ENCODE data around the gene ANKRD28.

- TF ChIP-seq CTCF (IDR thresholded peaks at IDR 0.05 in 4 of 5, conservative IDR thresholded peaks at IDR 0.05 in 1 of 5) (no peak), POLR2A (IDR thresholded peaks at IDR 0.05) (no peak)
Observed at GRCh38 chr3:15657016-15657415, 140.8 kb downstream of the ANKRD28 start.

All from gastrocnemius medialis (tissue), 4 donors.